SH-SY5Y (cell line): ENCODE results near the gene OCA2.

Experiments
- GATA2 ChIP-seq: IDR thresholded peaks from 2 replicates; pipeline ENCODE4 v1.6.1; 2011; ENCODE audit warnings: mild to moderate bottlenecking, low read depth, low read length
- GATA3 ChIP-seq: IDR thresholded peaks from 2 replicates; pipeline ENCODE4 v1.6.1; 2011; ENCODE audit warnings: low read depth, mild to moderate bottlenecking, low read length, moderate library complexity

DNA sequence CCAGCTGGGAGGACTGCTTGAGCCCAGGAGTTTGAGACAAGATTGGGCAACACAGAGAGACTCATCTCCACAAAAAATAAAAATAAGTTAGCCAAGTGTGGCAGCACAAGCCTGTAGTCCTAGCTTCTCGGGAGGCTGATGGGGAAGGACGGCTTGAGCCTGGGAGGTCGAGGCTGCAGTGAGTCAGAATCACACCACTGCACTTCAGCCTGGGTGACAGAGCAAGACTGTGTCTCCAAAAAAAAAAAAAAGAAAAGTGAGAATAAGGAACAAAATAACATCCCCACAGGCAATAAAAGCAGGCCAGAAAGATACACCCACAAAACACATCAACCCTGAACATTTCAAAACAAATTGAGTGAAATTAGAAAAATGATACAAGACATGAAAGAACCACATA lies 48.7 kb upstream of the OCA2 start:
- TF ChIP-seq GATA2 (no peak), GATA3 (no peak)
